Measurements from ENCODE around the gene SEMA3F. TPM values are rescaled to one million over a fixed set of nuclear protein-coding genes. Genes with fewer than 3 reads are reported as not detected.

The SEMA3F gene
- total and polyA plus RNA-seq, 8 donors: 1.4 to 8.8 (median 4.9) TPM

- 83 to 87% methylated on average over 3 of the region's 3 CpGs for WGBS, 2 donors
- ATAC-seq (no peak), DNase-seq (peak in 1 of 6 donors; percentile 15), FAIRE-seq (no peak)
- intact Hi-C loops (cut with DNase I): loop anchor here (2.0 to 10.0 kb wide), 3 partner anchors 65 to 69 kb away; no protein-coding TSS in a partner anchor
- H3K4me3 ChIP-seq: no peak overlapping the region
- no peaks in the 10 kb centered on the region for H3K9me3 ChIP-seq
- H3K27ac ChIP-seq: no peak overlapping the region
- TF ChIP-seq, protein P1, sequence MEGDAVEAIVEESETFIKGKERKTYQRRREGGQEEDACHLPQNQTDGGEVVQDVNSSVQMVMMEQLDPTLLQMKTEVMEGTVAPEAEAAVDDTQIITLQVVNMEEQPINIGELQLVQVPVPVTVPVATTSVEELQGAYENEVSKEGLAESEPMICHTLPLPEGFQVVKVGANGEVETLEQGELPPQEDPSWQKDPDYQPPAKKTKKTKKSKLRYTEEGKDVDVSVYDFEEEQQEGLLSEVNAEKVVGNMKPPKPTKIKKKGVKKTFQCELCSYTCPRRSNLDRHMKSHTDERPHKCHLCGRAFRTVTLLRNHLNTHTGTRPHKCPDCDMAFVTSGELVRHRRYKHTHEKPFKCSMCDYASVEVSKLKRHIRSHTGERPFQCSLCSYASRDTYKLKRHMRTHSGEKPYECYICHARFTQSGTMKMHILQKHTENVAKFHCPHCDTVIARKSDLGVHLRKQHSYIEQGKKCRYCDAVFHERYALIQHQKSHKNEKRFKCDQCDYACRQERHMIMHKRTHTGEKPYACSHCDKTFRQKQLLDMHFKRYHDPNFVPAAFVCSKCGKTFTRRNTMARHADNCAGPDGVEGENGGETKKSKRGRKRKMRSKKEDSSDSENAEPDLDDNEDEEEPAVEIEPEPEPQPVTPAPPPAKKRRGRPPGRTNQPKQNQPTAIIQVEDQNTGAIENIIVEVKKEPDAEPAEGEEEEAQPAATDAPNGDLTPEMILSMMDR (IDR thresholded peaks at IDR 0.05): no peak
- H3K36me3 ChIP-seq: peaks cover 0 to 53% (median 44%) of the 10 kb centered on the region in 3 donors
- H3K4me1 ChIP-seq: no peaks in the 10 kb centered on the region
- no peaks in the 10 kb centered on the region for H3K27me3 ChIP-seq
These were observed 35.3 kb upstream of the SEMA3F start for GRCh38 chr3:50119786-50120185.

- H3K36me3 ChIP-seq: peaks cover 0 to 45% (median 37%) of the 10 kb centered on the region in 3 donors
- ATAC-seq (peak in 3 of 4 donors; percentile 2 to 6 (median 2)), FAIRE-seq (no peak), DNase-seq (peak in 2 of 6 donors; percentile 35 to 52)
- intact Hi-C loops (cut with DNase I): loop anchor here (2.0 to 10.0 kb wide), 3 partner anchors 64 to 68 kb away; no protein-coding TSS in a partner anchor
- no peaks in the 10 kb centered on the region for H3K4me1 ChIP-seq
- TF ChIP-seq, protein P1 (IDR thresholded peaks at IDR 0.05): no peak
- 81 to 86% methylated on average over 10 of the region's 10 CpGs for WGBS, 2 donors
- H3K9me3 ChIP-seq: no peaks in the 10 kb centered on the region
- H3K27me3 ChIP-seq: no peaks in the 10 kb centered on the region
- H3K27ac ChIP-seq: no peak overlapping the region
- no peak overlapping the region for H3K4me3 ChIP-seq
These were observed 34.6 kb upstream of the SEMA3F start for GRCh38 chr3:50120364-50121071.

DNA sequence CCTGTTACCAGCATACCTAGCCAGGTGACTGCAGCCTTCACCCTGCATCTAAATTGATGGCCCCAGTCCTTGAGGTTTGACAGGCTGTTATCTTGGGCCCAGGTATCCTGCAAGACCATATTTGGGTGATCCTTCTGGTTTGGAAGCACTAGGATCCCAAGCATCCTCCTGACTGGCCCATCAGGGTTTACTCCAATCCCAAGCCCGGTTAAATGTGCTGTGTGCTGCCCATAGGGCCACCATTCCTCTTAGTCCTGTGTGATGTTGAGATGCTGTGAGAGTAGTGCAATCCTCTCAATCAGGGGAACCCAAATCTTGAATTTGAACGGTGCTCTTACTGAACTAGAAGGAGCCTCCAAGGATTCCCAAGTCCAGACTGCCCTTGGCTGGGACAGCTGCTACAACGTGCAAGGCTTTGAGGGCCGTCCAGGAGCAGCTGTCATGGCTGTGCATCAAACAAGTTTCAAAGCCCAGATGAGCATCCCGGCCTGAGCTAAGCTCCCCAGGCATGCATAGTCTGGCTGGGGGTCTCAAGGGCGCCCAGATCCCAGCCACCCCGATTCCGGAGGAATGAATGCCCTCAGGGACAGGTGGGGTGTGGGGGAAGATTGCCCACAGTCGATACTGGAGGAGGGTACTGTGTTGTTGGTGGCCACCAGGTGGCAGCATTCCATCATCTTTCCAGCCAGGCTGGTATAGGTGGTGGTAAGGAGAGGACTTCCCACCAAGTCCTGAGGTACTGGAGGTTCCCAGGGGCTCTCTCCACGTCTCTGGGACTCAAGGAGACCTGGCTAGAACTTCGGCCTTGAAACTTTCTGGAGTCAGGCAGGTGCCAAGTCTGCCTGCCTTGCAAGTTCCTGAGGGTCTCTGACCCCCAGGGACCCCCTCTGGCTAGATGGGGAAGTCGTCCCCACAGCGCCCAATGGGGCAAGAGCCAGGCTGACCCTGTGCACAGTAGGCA is 33.8 kb upstream of the SEMA3F start:
- H3K27ac ChIP-seq: no peak overlapping the region
- peaks cover 0 to 37% (median 29%) of the 10 kb centered on the region in 3 donors for H3K36me3 ChIP-seq
- ATAC-seq: peak; percentile 72 to 90 (median 86)
- no peak for FAIRE-seq
- intact Hi-C loops (cut with DNase I): loop anchor here (2.0 to 10.0 kb wide), 3 partner anchors 63 to 67 kb away; no protein-coding TSS in a partner anchor
- DNase-seq: peak; percentile 59 to 87 (median 79)
- WGBS, 2 donors: 26 to 29% methylated on average over 13 of the region's 13 CpGs
- TF ChIP-seq, protein P1 (IDR thresholded peaks at IDR 0.05): peak; percentile 66 to 86 (median 84)
- no peak overlapping the region for H3K4me3 ChIP-seq
- H3K27me3 ChIP-seq: no peaks in the 10 kb centered on the region
- H3K4me1 ChIP-seq: no peaks in the 10 kb centered on the region
- no peaks in the 10 kb centered on the region for H3K9me3 ChIP-seq

- intact Hi-C loops (cut with DNase I): loop anchor here in 2 of 3 donors (5.0 to 10.0 kb wide), 2 partner anchors 63 to 65 kb away; no protein-coding TSS in a partner anchor
- FAIRE-seq (no peak), DNase-seq (peak in 1 of 6 donors; percentile 18), ATAC-seq (no peak)
- WGBS, 2 donors: 68 to 74% methylated on average over 2 of the region's 2 CpGs
- no peaks in the 10 kb centered on the region for H3K27me3 ChIP-seq
- no peak overlapping the region for H3K27ac ChIP-seq
- H3K9me3 ChIP-seq: no peaks in the 10 kb centered on the region
- H3K4me1 ChIP-seq: no peaks in the 10 kb centered on the region
- no peak overlapping the region for H3K4me3 ChIP-seq
- TF ChIP-seq, protein P1 (IDR thresholded peaks at IDR 0.05): no peak
- H3K36me3 ChIP-seq: peaks cover 0 to 30% (median 22%) of the 10 kb centered on the region in 3 donors
These were observed 33.1 kb upstream of the SEMA3F start for GRCh38 chr3:50122071-50122470.
